G401 (cell line): ENCODE data around the gene MAMSTR. TPM values are rescaled to one million over a fixed set of nuclear protein-coding genes. Genes with fewer than 3 reads are reported as not detected.
A peak's percentile ranks its signal among the peaks of the same experiment; 100 is the strongest.

Source experiments
- DNase-seq: peaks from one replicate; pipeline ENCODE4 v3.0.0-alpha.2; 2015; ENCODE audit warnings: low spot score
- in situ Hi-C: cut with HindIII; loops from 2 replicates; pipeline ENCODE4 v1.10.0; 2016; ENCODE audit warnings: low sequenced_read_pairs, mixed read lengths
- total RNA-seq: library from RNA; depleted of rRNA; stranded (reverse); fragments of >200 nt; shearing (Covaris generic); gene quantifications from 2 replicates; pipeline ENCODE4 v1.2.3, GENCODE V29; 2014

MAMSTR gene
- total RNA-seq, 1 experiment from 2014 or later = 1.5 TPM

GRCh38 chr19:48746738-48747575 is 27.4 kb upstream of the MAMSTR start, which contains the start of gene IZUMO1:
Gene IZUMO1, minus strand, starts transcription at chr19:48746909. Its CDS starts 1,050 bp downstream, at chr19:48745859.
- peak; percentile 96 for DNase-seq
- in situ Hi-C loops = no loop called here

DNA sequence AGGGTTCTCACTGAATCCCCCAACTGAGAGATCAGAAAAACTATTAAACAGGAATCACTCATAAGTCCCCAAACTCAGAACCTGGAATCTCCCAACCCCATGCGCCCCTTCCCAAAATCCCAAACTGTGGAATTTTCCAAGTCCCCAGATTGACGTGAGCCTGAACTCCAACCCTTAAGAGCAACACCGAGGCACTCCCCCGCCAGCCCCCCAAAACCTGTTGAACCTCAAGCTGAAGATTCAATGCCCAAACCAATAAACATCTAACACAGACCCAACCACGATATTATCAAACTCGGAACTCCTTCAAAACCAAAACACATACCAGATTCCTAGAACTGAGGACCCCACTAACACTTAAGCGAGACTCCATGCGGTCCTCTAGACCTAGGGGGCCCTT is 26.6 kb upstream of the MAMSTR start:
- in situ Hi-C loops = no loop called here
- peak; percentile 19 for DNase-seq

DNA sequence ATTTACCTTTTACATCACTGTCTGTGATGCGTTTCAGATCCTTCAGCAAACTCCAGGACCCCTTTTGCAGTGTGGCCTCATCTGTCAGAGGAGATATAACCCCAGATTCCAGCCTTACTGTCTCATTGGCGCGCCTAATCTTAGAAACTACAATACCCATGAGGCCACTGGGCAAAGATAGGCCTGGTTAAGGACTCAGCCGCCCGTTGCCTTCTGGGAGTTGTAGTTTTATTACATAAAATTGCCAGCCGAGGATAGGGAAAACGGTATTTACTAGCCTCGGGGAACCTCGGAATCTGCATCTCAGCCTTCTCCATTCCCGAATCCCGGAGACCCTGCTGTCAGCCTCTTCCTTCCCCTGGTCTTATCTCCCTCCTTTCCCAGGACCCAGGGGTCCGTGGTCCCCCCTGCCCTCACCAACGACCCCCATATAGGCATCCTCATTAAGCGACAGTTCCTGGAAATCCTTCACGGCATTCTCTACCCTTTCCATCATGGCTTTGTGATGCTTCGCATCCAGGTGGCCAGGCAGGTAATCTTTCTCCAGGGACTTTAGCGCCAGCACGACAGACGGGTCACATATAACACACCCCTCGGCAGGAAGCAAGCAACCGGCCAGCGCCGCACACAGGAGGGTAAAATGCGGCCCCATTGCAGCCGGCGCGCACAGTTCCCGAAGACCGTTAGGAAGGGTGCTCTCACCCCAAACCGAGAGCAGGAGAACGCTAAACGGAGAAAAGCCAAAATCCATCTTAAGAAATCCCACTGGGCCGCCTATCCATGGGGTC is 25.9 kb upstream of the MAMSTR start:
- in situ Hi-C loops = no loop called here
- peak; percentile 95 for DNase-seq

DNA sequence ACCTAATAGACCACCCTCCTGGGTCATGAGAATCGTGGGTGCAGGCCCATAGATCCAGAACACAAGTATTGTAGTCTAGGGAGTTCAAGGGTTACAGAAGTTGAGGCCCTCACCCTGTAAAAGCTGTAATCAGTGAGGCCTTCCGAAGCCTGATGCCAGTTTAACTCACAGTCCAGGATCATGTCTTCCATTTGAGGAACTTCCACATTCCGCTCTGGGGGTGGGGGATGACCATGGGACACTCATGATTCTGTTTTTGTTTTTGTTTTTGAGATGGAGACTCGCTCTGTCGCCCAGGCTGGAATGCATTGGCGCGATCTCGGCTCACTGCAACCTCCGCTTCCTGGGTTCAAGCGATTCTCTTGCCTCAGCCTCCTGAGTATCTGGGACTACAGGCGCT is 22.6 kb upstream of the MAMSTR start:
- in situ Hi-C loops = no loop called here
- no peak for DNase-seq

GRCh38 chr19:48741129-48741999 is 21.8 kb upstream of the MAMSTR start:
- DNase-seq = peak; percentile 66
- in situ Hi-C loops = no loop called here

GRCh38 chr19:48740164-48740972 is 20.8 kb upstream of the MAMSTR start, which contains the start of gene RASIP1:
Gene RASIP1, minus strand, starts transcription at chr19:48740610. Its CDS starts 328 bp downstream, at chr19:48740282.
- DNase-seq = peak; percentile 37
- in situ Hi-C loops = no loop called here

- in situ Hi-C loops = no loop called here
- peak; percentile 68 for DNase-seq
These were observed 20.1 kb upstream of the MAMSTR start for GRCh38 chr19:48739404-48740163.

DNA sequence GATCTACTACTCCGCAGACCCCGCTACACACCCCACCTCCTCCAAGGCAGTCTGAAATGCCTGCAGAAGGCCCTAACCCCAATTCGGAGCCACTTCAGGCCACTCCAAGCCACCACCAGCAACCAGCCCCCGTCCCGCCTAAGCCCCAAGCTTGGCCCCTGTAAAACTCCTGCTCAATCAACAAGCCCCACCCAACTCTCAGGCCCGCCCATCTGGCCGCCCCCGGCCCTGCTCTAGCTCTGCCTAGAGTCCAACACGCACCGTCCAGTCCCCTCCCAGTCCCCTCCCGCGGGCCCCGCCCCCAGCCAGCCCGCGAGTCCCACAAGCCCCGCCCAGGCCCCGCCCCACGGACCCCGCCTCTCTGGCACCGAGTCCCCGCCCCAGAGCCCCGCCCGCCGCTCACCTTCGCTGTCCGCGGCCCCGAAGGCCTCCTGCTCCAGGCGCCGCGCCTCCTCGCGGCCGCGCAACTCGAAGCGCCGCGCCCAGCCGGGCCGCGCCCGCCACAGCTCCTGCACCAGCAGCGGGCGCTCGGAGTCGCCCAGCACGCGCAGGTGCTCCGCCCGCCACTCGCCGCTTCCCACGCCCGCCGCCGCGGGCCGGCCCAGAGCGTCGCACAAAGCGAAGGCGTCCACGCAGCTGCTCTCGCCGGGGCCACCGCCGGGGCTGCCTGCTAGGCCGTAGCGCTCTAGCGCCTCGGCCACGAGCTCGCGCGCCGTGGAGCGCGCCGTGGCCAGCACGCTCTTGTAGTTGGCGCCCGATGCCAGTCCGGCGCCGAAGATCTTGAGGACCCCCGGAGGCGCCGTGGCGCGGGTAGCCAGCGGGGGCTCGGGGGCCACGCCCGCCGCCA is 19.3 kb upstream of the MAMSTR start:
- in situ Hi-C loops = no loop called here
- peak; percentile 94 for DNase-seq

DNA sequence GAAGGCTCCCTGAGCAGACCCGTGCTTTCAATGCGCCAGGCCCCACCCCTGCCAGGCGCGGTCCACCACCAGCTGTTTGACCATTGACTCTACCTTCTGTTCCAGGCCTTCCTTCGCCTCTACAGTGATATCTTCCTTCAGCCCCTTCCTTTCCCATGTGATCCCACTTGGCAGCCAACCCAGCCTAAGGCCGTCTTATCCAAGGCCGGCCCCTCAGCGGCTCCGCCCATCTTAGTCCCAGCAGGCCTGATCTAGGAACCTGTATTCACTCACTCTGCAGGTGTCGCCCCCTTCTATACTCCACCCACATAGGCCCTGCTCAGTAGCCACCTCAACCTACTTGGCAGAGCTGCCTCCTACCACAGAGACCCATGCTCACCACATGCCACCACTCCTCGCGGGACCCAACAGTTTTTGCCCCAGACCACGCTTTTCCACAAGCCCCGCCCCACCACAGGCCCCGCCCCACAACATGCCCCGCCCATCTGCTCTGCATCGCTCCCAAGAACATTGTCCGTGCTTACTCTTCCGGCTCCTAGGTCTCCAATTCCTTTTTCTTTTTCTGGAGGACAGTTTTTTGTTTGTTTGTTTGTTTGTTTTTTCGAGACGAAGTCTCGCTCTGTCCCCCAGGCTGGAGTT is 18.0 kb upstream of the MAMSTR start:
- peak; percentile 62 for DNase-seq

GRCh38 chr19:48735031-48735615 is 15.6 kb upstream of the MAMSTR start:
- no peak for DNase-seq
- in situ Hi-C loops = no loop called here

More for the DNA sequence above, 18.0 kb upstream of the MAMSTR start:
- in situ Hi-C loops = no loop called here

DNA sequence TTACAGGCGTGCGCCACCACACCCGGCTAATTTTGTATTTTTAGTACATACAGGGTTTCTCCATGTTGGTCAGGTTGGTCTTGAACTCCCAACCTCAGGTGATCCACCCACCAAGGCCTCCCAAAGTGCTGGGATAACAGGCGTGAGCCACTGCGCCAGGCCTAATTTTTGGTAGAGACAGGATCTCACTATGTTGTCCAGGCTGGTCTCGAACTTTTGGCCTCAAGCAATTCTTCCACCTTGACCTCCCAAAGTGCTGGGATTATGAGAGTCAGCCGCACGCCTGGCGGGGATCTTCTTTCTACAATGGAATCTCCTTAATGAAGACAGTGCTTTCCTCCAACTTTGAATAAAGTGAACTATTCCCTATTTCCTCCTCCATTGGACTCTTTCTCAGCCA is 15.1 kb upstream of the MAMSTR start:
- in situ Hi-C loops = no loop called here
- no peak for DNase-seq

DNA sequence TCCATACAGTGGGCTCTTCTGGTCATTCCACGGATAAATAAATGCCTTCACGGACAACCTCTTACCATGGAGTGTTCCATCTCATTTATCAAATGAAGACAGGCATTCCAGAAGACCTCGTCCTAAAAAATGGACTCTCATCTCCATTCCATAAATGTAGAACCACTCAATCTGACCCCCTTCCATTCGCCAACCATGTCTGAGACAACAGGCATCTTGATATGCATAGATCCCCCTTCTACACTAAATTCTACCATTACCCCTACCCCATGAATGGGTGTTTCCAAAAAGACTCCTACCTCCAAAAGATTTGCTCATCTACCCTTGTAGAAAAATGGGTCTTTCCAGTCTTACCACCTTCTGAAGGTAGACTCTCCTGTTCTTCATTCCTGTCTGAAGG is 11.9 kb upstream of the MAMSTR start:
- DNase-seq = no peak
- in situ Hi-C loops = no loop called here

DNA sequence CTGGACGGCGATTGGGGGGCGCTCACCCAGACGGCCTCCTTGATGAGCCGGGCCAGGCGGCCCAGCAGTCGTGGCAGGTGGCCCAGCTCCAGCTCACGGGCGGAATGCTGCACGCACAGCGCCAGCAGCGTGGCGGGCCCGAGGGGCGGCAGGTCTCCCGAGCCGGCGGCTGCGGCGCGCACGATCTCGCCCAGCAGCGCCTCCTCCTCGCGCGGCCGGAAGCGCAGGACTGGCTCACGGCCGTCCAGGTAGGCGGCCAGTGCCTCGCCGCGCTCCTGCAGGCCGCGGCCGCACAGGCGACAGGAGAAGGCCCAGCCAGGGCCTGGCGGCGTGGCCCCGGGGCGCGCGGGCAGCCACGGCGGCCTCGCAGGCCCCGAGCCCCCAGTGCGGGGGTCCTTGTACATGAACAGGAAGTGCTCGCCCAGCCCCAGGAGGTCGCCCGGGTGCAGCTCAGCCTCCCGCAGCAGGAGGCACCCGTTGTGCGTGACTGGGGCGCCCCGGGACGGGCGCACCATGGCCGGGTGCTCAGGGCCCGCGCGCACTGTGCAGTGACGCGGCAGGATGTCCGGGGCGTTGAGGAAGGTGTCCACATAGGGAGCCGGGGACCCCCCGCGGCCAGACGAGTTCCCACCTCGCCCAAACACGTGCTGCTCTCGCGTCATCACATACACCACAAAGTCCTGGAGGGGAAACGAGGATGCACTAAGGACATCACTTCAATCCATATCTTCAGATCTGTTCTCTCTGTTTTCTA is 9.6 kb upstream of the MAMSTR start:
- in situ Hi-C loops = no loop called here
- DNase-seq = no peak

- no peak for DNase-seq
- in situ Hi-C loops = no loop called here
These were observed 7.0 kb upstream of the MAMSTR start for GRCh38 chr19:48726556-48726955.
